ENCODE measurements around the gene CLK3. TPM values are rescaled to one million over a fixed set of nuclear protein-coding genes. Genes with fewer than 3 reads are reported as not detected.

The CLK3 gene
- total and polyA plus RNA-seq, 2 of the 13 experiments (the other 11 are each of a cell fraction or from before 2014, with no cell fraction given) = 41.5 to 82.0 TPM

GRCh38 chr15:74620636-74621545 is 5.3 kb downstream of the CLK3 start (continued):
- no peak for TF ChIP-seq ZZZ3 (CRISPR knock-in tag; IDR thresholded peaks at IDR 0.05; ENCODE audit: borderline replicate concordance)
- TF ChIP-seq ARID2 (CRISPR knock-in tag; IDR thresholded peaks at IDR 0.05; ENCODE audit: borderline replicate concordance) = no peak
- TF ChIP-seq, protein P1, sequence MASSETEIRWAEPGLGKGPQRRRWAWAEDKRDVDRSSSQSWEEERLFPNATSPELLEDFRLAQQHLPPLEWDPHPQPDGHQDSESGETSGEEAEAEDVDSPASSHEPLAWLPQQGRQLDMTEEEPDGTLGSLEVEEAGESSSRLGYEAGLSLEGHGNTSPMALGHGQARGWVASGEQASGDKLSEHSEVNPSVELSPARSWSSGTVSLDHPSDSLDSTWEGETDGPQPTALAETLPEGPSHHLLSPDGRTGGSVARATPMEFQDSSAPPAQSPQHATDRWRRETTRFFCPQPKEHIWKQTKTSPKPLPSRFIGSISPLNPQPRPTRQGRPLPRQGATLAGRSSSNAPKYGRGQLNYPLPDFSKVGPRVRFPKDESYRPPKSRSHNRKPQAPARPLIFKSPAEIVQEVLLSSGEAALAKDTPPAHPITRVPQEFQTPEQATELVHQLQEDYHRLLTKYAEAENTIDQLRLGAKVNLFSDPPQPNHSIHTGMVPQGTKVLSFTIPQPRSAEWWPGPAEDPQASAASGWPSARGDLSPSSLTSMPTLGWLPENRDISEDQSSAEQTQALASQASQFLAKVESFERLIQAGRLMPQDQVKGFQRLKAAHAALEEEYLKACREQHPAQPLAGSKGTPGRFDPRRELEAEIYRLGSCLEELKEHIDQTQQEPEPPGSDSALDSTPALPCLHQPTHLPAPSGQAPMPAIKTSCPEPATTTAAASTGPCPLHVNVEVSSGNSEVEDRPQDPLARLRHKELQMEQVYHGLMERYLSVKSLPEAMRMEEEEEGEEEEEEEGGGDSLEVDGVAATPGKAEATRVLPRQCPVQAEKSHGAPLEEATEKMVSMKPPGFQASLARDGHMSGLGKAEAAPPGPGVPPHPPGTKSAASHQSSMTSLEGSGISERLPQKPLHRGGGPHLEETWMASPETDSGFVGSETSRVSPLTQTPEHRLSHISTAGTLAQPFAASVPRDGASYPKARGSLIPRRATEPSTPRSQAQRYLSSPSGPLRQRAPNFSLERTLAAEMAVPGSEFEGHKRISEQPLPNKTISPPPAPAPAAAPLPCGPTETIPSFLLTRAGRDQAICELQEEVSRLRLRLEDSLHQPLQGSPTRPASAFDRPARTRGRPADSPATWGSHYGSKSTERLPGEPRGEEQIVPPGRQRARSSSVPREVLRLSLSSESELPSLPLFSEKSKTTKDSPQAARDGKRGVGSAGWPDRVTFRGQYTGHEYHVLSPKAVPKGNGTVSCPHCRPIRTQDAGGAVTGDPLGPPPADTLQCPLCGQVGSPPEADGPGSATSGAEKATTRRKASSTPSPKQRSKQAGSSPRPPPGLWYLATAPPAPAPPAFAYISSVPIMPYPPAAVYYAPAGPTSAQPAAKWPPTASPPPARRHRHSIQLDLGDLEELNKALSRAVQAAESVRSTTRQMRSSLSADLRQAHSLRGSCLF (CRISPR knock-in tag; IDR thresholded peaks at IDR 0.05; ENCODE audit: borderline replicate concordance) = no peak
- no peak for TF ChIP-seq ZSCAN30 (CRISPR knock-in tag; IDR thresholded peaks at IDR 0.05)
- no peak for TF ChIP-seq ZNF543 (CRISPR knock-in tag; IDR thresholded peaks at IDR 0.05)
- 0 out of 2 replicates have a peak, but pooled peaks have one; percentile 62 for TF ChIP-seq REPIN1 (CRISPR knock-in tag; IDR thresholded peaks at IDR 0.05; ENCODE audit: borderline replicate concordance, low read depth)
- no peak for TF ChIP-seq NR3C1 (CRISPR knock-in tag; IDR thresholded peaks at IDR 0.05)
- TF ChIP-seq CAMTA2 (CRISPR knock-in tag; IDR thresholded peaks at IDR 0.05; ENCODE audit: borderline replicate concordance) = no peak
- TF ChIP-seq GTF3A (CRISPR knock-in tag; conservative IDR thresholded peaks at IDR 0.05) = 0 out of 2 replicates have a peak, but pooled peaks have one; percentile 58
- TF ChIP-seq SP2 (CRISPR knock-in tag; IDR thresholded peaks at IDR 0.05) = no peak
- TF ChIP-seq ZNF546 (CRISPR knock-in tag; conservative IDR thresholded peaks at IDR 0.05) = no peak
- TF ChIP-seq, protein P2, sequence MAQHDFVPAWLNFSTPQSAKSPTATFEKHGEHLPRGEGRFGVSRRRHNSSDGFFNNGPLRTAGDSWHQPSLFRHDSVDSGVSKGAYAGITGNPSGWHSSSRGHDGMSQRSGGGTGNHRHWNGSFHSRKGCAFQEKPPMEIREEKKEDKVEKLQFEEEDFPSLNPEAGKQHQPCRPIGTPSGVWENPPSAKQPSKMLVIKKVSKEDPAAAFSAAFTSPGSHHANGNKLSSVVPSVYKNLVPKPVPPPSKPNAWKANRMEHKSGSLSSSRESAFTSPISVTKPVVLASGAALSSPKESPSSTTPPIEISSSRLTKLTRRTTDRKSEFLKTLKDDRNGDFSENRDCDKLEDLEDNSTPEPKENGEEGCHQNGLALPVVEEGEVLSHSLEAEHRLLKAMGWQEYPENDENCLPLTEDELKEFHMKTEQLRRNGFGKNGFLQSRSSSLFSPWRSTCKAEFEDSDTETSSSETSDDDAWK (CRISPR knock-in tag; IDR thresholded peaks at IDR 0.05) = no peak
- TF ChIP-seq, protein P3, sequence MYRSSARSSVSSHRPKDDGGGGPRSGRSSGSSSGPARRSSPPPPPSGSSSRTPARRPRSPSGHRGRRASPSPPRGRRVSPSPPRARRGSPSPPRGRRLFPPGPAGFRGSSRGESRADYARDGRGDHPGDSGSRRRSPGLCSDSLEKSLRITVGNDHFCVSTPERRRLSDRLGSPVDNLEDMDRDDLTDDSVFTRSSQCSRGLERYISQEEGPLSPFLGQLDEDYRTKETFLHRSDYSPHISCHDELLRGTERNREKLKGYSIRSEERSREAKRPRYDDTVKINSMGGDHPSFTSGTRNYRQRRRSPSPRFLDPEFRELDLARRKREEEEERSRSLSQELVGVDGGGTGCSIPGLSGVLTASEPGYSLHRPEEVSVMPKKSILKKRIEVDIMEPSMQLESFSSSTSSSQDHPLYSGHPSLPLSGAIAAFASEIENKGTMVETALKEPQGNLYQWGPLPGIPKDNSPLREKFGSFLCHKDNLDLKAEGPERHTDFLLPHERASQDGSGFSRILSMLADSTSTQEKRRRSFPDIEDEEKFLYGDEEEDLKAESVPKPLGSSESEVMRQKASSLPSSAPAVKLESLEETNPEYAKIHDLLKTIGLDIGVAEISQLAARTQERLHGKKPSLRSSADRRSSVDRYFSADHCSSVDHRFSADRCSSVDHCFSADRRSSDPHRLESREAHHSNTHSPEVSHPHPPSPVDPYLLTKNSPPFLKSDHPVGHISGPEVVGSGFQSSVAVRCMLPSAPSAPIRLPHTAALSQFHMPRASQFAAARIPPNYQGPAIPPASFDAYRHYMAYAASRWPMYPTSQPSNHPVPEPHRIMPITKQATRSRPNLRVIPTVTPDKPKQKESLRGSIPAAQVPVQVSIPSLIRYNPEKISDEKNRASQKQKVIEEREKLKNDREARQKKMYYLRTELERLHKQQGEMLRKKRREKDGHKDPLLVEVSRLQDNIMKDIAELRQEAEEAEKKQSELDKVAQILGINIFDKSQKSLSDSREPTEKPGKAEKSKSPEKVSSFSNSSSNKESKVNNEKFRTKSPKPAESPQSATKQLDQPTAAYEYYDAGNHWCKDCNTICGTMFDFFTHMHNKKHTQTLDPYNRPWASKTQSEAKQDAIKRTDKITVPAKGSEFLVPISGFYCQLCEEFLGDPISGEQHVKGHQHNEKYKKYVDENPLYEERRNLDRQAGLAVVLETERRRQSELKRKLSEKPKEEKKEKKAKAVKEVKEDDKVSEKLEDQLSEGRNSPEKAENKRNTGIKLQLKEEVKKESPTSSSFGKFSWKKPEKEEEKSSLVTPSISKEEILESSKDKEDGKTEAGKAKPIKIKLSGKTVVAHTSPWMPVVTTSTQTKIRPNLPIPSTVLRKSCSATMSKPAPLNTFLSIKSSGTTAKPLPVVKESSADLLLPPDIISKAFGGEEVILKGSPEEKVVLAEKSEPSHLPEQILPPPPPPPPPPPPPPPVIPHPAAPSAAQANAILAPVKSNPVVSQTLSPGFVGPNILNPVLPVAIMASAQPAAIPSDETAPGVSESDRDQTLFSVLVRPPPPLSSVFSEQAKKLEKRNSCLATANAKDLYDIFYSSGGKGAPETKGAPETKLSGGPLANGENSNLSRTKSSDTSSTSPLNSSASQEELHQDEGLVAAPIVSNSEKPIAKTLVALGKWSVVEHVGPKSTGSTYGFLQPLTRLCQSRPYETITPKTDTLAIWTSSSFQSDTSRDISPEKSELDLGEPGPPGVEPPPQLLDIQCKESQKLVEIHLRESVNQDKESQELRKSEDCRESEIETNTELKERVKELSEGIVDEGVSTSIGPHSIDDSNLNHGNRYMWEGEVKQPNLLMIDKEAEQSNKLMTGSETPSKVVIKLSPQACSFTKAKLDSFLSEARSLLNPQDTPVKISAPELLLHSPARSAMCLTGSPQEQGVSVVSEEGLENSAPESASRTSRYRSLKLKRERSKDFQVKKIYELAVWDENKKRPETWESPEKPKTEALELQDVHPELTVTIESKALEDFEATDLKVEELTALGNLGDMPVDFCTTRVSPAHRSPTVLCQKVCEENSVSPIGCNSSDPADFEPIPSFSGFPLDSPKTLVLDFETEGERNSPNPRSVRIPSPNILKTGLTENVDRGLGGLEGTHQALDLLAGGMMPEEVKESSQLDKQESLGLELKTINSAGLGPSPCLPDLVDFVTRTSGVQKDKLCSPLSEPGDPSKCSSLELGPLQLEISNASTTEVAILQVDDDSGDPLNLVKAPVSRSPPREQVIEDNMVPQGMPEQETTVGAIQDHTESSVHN (CRISPR knock-in tag; IDR thresholded peaks at IDR 0.05) = no peak
- no peak for TF ChIP-seq ZNF224 (CRISPR knock-in tag; IDR thresholded peaks at IDR 0.05)
